GM12875 (cell line): Measurements from ENCODE around the gene OR14I1.

Experiments
- H3K4me3 ChIP-seq: one replicate; pipeline ENCODE4 v1.5.1; 2011; ENCODE audit warnings: low read depth, low read length, control low read depth
- CTCF ChIP-seq: IDR thresholded peaks from 2 replicates; pipeline ENCODE4 v1.5.1; 2011; ENCODE audit warnings: low read depth, mild to moderate bottlenecking, control low read depth, inconsistent platforms, low read length, moderate library complexity, borderline replicate concordance; ENCODE audit not compliant: insufficient read depth

The OR14I1 gene

GRCh38 chr1:248737457-248737856, 34.9 kb upstream of the OR14I1 start:
- H3K4me3 ChIP-seq = no peak overlapping the region
- no peak for TF ChIP-seq CTCF

- no peak overlapping the region for H3K4me3 ChIP-seq
- TF ChIP-seq CTCF = no peak
These were observed 34.4 kb upstream of the OR14I1 start for GRCh38 chr1:248736977-248737376.

GRCh38 chr1:248733566-248733965, 31.0 kb upstream of the OR14I1 start:
- TF ChIP-seq CTCF = no peak
- H3K4me3 ChIP-seq = no peak overlapping the region

GRCh38 chr1:248730507-248731335, 28.2 kb upstream of the OR14I1 start:
- TF ChIP-seq CTCF = no peak
- H3K4me3 ChIP-seq = no peak overlapping the region

GRCh38 chr1:248714248-248714647, 11.7 kb upstream of the OR14I1 start:
- TF ChIP-seq CTCF = no peak

GRCh38 chr1:248710305-248710900, 7.8 kb upstream of the OR14I1 start:
- H3K4me3 ChIP-seq = no peak overlapping the region
- no peak for TF ChIP-seq CTCF

More at GRCh38 chr1:248714248-248714647, 11.7 kb upstream of the OR14I1 start:
- no peak overlapping the region for H3K4me3 ChIP-seq

- TF ChIP-seq CTCF = no peak
These were observed 2.0 kb upstream of the OR14I1 start for GRCh38 chr1:248704606-248705005.

More at GRCh38 chr1:248704606-248705005, 2.0 kb upstream of the OR14I1 start:
- H3K4me3 ChIP-seq = no peak overlapping the region
